NCI-H1930 (cell line): ENCODE results near the gene ARHGAP26.

Source experiments
- DNase-seq, 2 experiments: peaks; one replicate each; lab custom pipeline; 2025; lab: John Stamatoyannopoulos, UW

The ARHGAP26 gene

GRCh38 chr5:142783601-142784341 lies 13.6 kb downstream of the ARHGAP26 start:
- no peak for DNase-seq

GRCh38 chr5:142784401-142784955 lies 14.3 kb downstream of the ARHGAP26 start:
- no peak for DNase-seq

- DNase-seq, result no peak
Observed at GRCh38 chr5:142785206-142785605, 15.0 kb downstream of the ARHGAP26 start.

DNA sequence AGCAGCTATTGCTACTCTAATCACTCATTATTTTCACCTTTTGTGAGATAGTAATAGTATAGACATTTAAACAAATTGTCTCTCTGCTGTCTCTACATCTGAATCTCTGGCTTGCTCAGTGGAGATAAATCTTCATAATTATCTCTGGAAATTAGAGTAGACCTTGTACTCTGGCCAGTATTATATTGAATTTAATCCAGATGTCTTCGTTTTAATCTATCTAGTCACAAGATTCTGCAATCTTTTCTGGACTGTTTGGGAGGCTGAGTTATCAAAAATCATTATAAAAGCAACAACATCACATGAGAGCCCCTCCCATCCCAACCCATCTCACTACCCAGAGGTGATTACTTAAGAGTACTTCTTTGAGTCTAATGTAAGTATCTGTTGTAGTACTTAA lies 19.0 kb downstream of the ARHGAP26 start:
- no peak for DNase-seq

DNA sequence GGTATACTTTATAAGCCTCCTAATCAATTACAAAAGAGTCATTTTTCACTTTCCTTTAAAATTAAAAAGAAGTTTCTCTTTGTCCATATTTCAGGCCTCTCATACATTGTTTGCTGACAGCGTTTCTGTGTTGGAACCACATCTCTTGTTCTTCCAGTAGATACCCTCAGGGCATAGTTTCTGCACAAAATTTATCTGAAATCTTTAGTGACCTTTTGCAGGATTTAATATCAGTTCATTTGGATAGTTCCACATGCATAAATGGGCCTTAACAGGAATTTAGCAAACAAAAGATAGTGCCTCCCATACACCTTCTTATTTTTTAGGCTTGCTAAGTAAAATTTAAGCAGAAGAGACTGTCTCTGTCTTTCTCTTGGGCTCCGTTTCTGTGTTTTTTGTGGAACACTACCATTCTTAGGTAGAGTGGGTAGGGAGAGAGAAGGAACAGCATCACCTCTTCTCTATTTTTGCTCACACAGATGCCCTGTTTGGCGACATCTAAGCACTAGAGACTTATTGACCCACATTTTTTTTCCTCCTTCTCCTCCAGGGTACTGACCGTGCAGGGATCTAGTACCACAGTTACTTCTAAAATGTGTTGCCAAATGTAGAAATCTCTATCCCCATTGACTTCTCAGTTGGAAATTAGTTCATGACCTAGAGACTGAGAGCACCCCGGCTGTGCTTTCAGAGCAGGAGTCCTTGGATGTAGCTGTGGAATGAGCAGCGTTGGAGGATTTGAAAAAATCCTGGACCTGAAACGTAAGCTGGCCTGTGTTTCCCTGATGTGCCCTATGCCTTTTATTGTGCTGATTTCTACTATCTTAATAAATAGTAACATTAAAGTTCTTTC lies 22.1 kb downstream of the ARHGAP26 start:
- no peak for DNase-seq

GRCh38 chr5:142792865-142793232 lies 22.7 kb downstream of the ARHGAP26 start:
- DNase-seq, result no peak

DNA sequence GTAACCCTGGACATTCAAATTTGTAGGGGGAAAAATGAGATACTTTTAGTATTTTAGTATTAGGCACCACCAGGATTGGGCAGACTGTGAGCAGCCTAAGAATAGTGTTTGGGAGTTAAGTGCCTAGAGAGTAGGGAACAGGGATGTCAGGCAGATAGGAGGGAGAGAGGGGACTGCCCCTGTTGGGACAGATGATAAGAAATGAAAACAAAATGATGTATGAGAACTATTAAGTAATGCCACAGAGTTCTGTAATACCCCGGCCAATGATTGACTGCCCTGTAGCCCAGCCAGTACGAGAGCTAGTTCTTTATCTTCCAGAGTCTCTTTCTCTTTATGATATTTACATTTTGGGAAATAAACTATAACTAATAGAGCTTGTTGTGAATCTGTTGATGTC lies 24.4 kb downstream of the ARHGAP26 start:
- DNase-seq, result no peak

GRCh38 chr5:142795251-142795650 lies 25.1 kb downstream of the ARHGAP26 start:
- DNase-seq, result no peak

GRCh38 chr5:142796492-142797109 lies 26.4 kb downstream of the ARHGAP26 start:
- no peak for DNase-seq

DNA sequence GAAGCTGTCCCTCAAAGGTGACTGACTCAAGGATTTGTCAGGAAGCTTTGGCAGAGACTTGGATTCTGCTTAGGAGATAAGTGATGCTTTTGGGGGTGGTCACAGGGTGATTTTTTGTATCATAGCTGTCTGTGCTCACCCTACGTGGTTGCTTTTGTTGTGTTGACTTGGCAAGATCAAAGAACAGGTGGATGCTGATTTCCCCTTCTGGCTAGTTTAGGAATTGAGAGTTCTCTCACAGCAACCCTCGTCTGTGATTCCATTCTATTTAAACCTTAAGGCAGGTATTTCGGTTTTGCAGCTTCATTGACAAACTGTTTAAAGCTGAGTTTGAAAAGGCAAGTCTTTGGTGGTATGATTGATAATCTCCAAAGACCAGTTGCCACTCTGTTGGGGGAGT lies 27.2 kb downstream of the ARHGAP26 start:
- DNase-seq, result no peak

DNA sequence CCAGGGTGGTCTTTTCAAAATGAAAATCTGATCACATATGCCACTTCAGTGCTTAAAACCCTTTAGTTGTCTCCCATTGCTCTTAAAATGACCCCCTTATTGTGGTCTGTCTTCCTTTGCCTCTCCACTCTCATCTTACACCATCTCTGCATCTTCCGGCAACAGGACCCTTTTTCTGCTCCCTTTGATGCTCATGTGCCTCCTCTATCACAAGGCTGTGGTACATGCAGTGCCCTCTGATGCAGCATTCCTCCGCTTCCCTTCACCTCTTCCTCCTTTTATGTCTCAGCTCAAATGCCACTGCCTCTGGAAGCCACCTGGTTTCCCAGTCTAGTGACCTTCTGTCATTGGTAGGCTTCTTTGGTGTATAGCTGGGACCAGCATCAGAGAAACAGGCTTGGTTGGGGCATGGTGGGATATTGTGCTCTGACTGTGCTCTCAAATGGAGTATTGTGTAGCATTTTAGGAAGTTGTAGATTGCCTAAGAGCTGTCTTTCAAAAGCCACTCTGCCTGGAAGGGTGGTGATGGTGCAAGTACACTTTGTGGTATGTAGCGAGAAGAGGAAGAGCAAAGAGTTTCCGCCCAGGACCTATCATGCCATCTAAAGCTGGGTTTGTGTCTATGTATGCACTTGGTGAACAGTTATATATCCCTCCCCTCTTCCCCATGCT lies 28.1 kb downstream of the ARHGAP26 start:
- no peak for DNase-seq

GRCh38 chr5:142800776-142801494 lies 30.8 kb downstream of the ARHGAP26 start:
- DNase-seq, result no peak

DNA sequence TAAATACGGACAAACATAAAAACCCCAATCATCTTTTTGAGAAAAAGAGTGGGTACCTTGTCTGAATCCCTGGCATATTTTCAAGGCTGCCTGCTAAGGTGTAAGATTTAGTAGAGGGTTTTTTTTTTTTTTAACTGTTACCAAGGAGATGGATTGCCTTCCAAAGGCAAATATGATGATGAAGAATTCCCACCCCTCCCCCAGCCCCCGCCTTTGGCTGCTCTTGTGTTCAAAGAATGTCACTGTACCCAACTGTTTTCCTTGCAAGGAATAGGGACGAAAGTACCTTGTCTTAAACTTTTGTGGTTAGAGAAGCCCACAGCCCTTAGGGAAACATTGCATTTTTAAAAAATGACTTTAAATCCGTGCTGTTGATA lies 31.3 kb downstream of the ARHGAP26 start:
- no peak for DNase-seq

DNA sequence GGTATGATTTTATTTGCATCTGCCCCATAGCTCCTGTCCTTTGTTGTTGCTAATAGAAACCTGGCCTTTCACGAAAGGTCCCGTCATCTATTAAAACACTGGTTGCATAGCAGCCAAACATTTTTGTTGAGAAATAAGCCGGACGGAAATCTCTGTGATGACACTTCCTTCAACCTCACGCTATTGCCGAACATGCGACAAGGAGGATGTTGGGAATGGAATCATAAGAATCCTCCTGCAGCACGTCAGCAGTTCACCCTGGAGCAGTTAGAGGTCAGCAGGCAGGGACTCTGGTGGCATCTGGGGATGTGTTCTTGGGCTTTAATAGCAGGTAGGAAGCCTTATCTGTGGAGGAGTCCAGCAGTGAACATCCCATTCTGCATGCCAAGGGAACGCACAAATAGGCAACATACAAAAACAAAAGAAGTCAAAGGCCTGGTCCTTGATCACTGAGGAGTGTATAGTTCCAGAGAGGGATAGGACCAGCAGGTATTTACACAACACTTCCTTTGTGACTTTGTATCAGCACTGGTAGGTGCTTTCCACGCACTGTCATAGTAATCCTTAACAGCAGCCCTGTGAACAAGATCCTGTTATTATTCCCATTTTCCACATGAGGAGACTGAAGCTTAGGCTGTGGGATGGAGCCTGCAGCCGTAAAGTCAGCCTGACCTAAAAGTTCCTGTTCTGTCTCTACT lies 33.4 kb downstream of the ARHGAP26 start:
- no peak for DNase-seq

GRCh38 chr5:142805339-142805738 lies 35.2 kb downstream of the ARHGAP26 start:
- DNase-seq, result no peak

DNA sequence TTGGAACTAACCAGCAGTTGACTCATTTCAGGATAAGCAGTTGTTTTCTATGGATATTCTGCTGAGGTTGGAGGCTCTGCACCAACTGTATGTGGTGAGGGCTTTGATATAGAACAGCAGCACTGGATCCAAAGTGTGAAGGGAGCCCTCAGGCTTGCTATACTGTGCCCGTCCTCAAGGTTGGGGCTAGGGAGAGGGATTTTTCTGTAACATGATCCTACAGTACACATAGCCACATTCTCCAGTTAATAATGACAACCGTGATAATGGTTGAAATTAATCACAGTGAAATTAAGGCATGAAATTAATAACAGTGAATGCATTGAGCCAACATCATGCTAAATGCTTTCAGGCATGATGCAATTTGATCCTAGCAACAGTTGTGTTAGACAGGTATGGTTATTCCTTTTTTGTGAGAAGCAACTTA lies 36.7 kb downstream of the ARHGAP26 start:
- no peak for DNase-seq

- DNase-seq, result no peak
Observed at GRCh38 chr5:142807372-142807911, 37.3 kb downstream of the ARHGAP26 start.

DNA sequence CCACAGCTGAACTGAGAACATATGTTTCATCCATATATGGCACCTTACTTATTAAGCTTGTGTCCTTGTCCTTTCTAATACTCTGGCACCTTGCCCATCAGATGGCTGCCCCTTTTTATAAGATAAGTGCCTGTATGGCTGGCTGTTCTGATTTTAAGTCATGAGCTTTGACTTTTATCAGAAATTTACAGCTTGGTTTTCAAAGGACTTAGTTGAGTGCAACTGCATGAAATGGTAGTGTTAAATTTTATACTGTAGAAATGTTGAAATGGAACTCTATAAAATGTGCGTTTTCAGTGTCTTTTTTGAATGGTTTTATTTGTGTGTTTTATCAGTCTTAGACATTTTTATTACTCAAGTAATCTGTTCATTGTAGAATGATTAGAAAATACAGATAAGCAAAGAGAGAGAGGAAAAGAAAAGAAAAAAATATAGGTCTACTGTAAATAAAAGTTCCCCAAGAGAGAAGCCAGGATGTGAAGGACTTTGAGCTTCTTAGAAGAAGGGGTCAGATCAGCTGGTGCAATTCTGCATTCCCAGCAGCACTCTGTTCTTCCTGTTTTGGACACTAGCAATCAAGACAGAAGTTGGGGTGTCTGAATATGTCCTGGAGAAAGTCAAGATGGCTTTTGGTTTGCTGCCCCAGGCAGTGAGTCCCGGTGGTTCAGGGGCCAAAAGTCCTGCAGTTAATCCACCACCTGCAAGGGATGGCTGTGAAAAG lies 38.9 kb downstream of the ARHGAP26 start:
- DNase-seq, result no peak

DNA sequence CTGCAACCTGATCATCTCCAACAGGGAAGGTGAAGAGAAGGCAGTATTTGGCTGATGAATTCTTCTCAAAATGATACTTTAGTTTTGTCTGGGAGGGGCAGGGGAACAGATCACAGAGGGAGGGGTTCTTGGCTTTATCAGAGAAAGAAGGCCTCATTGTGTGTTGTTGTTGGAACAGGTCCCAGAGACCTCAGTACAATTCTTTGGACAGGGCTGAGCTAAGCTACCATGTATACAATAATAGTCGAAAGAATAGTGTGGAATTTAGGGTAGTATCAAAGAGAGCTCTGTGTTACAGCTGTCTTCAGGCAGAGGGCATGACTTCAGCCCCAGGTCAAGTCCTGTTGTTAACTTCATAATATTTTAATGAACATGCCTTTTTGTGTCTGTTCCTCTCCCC lies 39.9 kb downstream of the ARHGAP26 start:
- DNase-seq, result no peak

GRCh38 chr5:142810743-142811290 lies 40.6 kb downstream of the ARHGAP26 start:
- no peak for DNase-seq
